Esophagus squamous epithelium (tissue), 4 donors: Measurements from ENCODE around the gene ERV3-1.

Experiments
- CTCF ChIP-seq, 6 experiments: fragments of 450-650 bp in 4 of 6; fragments of 200-600 bp in 2 of 6; sonication (generic) in 2 of 6; IDR thresholded peaks; one replicate each; pipeline ENCODE4 v1.5.1; 2016 to 2019; ENCODE audit warnings: antibody characterized with exemption in 6 of 6, mild to moderate bottlenecking in 4 of 6, moderate library complexity in 4 of 6
- POLR2A ChIP-seq, 4 donors: fragments of 450-650 bp; IDR thresholded peaks; one replicate each; pipeline ENCODE4 v1.6.1; 2017; ENCODE audit warnings: antibody characterized with exemption in 4 of 4, mild to moderate bottlenecking in 4 of 4, moderate library complexity in 3 of 4

DNA sequence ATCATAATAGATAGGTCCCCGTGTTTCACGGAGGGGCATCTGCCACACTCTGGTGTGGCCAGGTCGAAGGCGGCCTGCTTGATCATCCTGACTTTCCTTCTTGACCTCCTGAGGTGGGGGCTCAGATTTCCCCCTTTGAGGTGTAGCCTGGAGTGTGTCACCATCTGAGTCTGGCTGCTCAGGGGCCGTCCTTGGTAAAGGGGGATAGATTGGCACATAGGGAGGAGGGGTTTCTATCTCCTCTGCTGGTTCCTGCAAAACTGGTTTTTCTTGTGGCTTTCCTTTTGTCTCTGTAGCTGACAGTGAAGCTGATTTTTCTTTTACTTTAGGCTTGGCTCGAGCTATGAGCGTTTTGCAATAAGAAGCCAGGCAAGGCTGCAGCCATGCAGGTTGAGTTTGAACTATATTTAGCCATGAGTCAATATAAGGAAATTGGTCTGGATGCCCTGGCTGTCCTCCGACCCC, 8.5 kb downstream of the ERV3-1 start:
- TF ChIP-seq CTCF (IDR thresholded peaks at IDR 0.05) (no peak), POLR2A (IDR thresholded peaks at IDR 0.05) (no peak)
